ENCODE results near the gene DYRK2.

DYRK2 gene

DNA sequence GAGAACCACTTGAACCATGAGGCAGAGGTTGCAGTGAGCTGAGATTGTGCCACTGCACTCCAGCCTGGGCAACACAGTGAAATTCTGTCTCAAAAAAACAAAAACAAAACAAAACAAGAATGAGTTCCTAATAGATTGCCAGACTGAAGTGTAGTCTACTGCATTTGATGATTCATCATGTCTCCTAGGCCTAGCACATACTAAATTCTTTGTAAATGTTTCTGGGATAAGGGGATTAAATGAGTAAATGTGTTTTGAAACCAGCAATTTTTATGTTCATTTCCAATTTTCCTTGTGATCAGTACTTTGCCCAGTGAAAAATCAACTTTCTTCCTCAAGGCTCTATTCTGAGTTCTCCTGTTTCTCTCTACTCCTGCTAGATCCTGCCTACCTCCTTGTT lies 2.9 kb upstream of the DYRK2 start:
- no peak for DNase-seq (ENCODE audit: low read depth in 2 of 3, low spot score in 1 of 3)

DNA sequence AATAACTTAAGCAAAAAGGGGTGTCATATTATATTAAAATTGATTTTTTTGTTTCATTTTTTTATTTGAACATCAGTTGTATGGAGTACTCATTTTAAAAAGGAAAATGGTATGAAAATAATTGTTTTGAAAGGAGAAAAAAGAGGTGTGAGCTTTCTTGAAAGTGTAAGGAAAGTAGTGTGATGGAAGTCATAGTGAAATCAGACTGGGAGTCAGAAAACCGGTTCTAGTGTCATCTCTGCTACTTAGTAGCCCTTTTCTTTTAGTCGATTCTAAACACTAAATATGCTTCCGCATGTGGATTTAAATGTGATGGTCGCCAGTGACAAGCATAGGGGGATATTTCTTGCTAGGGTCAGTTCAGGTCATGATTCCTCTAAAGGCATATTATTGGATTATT lies 1.8 kb upstream of the DYRK2 start:
- DNase-seq (ENCODE audit: low read depth in 2 of 3, low spot score in 1 of 3) = no peak

- DNase-seq (ENCODE audit: low read depth in 2 of 3, low spot score in 1 of 3) = no peak
These were observed 1.3 kb upstream of the DYRK2 start for GRCh38 chr12:67647181-67647798.

DNA sequence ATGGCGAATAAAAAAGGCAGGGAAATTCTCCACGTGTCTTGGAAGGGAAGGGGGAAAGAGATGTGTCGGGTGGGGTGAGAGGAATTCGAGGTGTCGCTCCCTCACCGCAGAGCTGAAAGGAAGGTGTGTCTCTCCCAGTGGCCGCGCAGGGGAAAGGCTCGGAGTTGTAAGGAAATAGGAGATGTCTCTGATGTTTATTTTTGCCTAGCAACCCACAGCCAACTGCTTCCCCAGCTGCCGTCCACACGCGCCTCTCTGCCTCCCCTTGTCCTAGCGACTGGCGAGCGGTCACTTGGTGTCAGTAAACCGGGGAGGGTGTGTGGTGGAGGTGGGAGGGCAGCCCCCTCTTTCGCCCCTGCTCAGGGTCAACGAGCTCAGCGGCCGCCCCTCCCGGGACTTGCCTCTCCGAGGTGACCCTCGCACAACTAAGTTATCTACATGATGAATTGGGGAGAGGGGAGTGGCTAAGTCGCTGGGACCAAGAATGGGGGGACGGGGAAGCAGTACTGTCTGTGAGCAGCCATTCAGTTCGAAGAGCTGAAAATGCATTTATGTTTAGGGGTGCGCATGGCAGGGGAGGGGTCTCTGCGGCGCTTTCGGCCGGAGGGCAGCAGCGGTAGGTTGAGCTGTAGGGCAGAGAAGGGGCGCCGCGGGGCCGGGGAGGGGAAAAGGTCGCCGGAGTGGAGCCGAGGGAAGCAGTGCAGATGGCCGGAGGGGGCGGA lies 585 bp upstream of the DYRK2 start:
- peak in 2 of 3 donors; percentile 12 to 29 for DNase-seq (ENCODE audit: low read depth in 2 of 3, low spot score in 1 of 3)

- peak in 1 of 3 donors; percentile 5 for DNase-seq (ENCODE audit: low read depth in 2 of 3, low spot score in 1 of 3)
These were observed 670 bp downstream of the DYRK2 start for GRCh38 chr12:67649261-67649569.

- DNase-seq (ENCODE audit: low read depth in 2 of 3, low spot score in 1 of 3) = peak in 1 of 3 donors; percentile 28
These were observed 1.2 kb downstream of the DYRK2 start for GRCh38 chr12:67649570-67650387.

- DNase-seq (ENCODE audit: low read depth in 2 of 3, low spot score in 1 of 3) = peak in 1 of 3 donors; percentile 11
These were observed 2.0 kb downstream of the DYRK2 start for GRCh38 chr12:67650388-67651131.

GRCh38 chr12:67651132-67651695 lies 2.7 kb downstream of the DYRK2 start:
- no peak for DNase-seq (ENCODE audit: low read depth in 2 of 3, low spot score in 1 of 3)

DNA sequence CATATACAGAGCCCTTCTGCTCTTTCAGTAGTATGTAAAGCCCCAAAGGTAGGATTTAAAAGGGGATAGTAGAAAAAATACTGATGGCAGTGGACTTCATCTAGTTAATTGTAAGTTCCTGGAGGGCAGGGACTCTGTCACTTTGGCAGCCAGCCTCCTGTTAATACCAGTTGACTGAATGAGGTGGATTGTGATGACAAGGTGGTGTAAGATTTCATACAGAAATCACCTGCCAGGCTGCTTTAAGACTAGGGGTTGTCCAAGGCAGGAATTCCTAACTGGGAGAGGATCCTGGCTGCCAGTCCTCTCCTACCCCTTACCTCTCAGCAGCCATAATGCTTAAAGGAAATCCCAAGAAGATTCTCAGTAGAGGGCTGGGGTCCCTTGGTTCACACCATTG lies 7.3 kb downstream of the DYRK2 start:
- DNase-seq (ENCODE audit: low read depth in 2 of 3, low spot score in 1 of 3) = no peak

DNA sequence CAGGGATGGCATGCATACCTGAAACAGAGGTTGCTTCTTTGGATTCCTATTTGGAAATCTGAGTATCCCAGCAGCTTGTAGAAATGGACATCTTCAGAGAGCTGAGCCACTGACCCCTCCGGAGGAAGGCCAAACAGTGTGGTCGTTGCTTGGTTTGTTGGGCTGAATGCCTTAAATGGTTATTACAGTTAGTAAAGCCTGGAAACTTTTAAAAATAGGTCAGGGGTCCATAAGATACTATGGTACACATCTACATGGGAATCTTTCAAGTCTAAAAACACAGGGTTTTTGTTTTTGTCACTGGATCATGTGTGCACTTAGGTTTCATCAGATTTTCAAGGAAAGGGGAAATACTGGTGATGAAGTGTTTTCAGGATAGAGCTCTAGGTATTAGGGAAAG lies 7.7 kb downstream of the DYRK2 start:
- no peak for DNase-seq (ENCODE audit: low read depth in 2 of 3, low spot score in 1 of 3)

- no peak for DNase-seq (ENCODE audit: low read depth in 2 of 3, low spot score in 1 of 3)
These were observed 9.9 kb downstream of the DYRK2 start for GRCh38 chr12:67658486-67658885.

GRCh38 chr12:67659292-67659691 lies 10.7 kb downstream of the DYRK2 start:
- DNase-seq (ENCODE audit: low read depth in 2 of 3, low spot score in 1 of 3) = no peak

GRCh38 chr12:67661311-67662021 lies 12.9 kb downstream of the DYRK2 start:
- no peak for DNase-seq (ENCODE audit: low read depth in 2 of 3, low spot score in 1 of 3)

DNA sequence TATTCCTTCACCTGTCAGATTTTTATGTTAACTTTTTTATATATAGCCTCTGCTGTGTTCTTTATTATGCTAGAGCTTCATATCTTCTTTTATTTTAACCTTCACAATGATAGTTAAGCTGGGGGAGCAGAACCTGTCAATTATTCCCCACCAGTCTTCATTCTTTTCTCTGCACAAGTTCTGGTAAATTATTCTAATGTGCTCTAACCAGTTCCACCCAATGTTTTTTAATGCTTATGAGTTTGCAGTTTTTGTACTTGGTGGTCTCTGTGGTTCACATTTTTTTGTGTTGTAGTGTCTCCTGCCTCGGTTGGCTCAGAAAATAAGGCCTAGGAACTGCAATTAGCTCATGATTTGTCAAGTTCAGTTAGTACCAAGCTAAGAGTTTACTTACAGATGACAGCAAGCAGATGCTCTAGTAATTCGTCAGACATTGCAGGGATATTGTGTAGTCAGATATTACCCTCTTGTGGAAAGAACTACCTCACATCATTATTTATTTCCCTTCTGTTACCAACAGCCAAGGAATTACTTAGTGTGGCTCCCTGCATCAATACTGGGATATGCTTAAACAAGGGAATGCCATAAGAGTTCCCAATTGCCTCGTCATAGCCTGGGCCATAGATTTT lies 14.5 kb downstream of the DYRK2 start:
- no peak for DNase-seq (ENCODE audit: low read depth in 2 of 3, low spot score in 1 of 3)

GRCh38 chr12:67664171-67664570 lies 15.6 kb downstream of the DYRK2 start:
- no peak for DNase-seq (ENCODE audit: low read depth in 2 of 3, low spot score in 1 of 3)

GRCh38 chr12:67665679-67666078 lies 17.1 kb downstream of the DYRK2 start:
- DNase-seq (ENCODE audit: low read depth in 2 of 3, low spot score in 1 of 3) = no peak

- DNase-seq (ENCODE audit: low read depth in 2 of 3, low spot score in 1 of 3) = no peak
These were observed 18.1 kb downstream of the DYRK2 start for GRCh38 chr12:67666605-67667004.

DNA sequence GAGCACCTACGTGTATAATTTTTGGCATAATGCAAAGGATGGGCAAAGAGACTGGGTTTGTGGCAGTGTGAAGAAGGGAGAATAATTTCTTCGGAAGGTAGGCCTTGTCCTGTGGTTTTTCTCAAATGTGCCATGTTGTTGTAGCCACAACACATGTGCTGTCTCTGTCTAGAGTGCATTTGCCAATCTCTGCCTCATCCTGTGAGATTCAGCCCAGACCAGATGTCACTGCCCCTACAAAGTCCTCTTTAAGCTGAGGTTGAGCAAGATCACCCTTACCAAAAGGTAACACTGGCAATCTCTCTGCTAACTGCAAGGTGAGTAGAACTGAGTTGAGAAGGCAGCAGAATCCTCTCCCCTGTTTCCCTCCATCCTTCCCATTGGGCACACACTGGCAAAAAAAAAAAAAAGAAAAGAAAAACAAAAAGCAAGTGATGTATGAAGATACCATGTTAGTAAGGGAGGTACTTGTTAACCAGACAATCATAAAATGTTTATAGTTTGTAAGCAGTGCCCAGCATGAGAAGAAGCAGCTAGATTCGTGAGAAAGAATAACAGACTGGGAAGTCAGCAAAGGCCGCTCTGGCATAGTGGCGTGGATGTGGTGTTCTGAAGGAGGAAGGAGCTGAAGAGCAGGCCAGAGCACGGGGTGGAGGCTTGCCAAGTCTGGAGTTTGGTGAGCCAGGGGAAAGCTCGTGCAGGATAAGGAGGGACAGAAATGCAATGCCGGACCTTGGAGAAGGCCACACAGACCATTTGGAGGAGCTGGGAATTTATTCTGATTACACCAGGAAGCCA lies 18.9 kb downstream of the DYRK2 start:
- DNase-seq (ENCODE audit: low read depth in 2 of 3, low spot score in 1 of 3) = no peak

DNA sequence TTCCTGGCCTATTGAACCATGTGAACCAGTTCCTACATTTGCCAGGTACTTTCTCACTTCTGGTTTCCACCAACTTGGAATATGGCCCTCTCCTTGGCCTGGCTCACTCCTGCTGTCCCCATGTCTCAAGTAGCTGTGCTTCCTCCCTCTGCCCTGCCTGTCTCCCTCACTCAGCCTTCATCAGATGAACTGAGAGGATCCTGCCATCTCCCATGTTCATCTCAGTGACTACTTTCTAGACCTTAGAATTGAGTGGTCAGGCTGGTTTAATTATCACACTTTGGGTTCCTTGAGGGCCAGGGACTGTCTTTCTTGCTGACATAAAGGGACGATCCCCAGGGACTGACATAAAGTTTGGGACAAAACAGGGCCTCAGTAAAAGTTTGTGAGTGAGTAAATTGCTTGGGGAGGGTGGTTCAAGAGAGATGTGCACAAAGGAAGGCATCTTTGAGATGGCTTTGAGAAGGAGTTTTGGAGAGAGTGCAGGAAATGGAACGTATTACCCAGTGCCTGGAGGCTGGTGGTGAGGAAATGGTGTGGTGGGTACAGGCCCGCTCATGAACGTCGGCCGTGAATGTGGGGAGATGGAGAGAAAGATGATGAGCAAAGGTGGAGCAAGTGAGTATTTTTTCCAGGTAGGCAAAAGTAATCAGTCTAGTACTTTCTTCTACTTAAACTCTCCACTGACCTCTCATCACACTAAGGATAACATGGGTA lies 20.8 kb downstream of the DYRK2 start:
- no peak for DNase-seq (ENCODE audit: low read depth in 2 of 3, low spot score in 1 of 3)

Measured in stimulated activated CD4-positive, alpha-beta T cell treated with anti-CD3 and anti-CD28 coated beads, Interleukin-12 subunit alpha, Interleukin-12 subunit beta, amount 100 ng/mL, for 48 hours (primary cell).